NCI-H1417 (cell line): ENCODE results near the gene RAB14.
A peak's percentile ranks its signal among the peaks of the same experiment; 100 is the strongest.

Experiments used
- DNase-seq, 3 experiments: peaks; one replicate each; lab custom pipeline; 2025; lab: John Stamatoyannopoulos, UW

The RAB14 gene

GRCh38 chr9:121219530-121219929 lies 17.9 kb upstream of the RAB14 start:
- no peak for DNase-seq

GRCh38 chr9:121218357-121219027 lies 16.8 kb upstream of the RAB14 start:
- DNase-seq, result no peak

DNA sequence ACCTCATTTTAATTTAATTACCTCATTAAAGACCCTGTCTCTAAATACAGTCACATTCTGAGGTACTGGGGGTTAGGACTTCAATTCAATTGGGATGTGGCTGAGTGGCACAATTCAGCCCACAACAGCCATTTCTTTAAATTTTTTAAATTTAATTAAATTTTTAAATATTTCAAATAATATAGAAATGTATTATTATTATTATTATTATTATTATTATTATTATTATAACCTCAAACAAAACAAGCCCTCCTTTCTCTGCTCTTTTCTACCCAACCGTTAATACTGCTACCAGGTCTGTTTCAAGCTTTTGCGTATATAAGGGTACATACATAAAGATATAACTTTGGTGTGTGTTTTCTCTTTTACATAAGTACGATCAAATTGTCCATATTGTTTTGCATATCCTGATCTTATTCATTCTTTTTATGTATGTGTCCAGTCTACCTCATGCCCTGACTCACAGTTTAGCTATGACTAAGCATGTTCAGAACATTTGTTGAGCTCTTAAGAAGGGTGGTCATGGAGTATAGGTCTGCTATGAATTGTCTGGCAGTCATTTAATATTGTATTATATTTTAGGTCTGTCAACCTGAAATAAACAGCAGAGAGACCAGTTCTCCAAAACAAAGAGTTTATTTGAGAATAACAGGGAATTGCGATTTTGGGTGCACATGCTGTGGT lies 16.1 kb upstream of the RAB14 start:
- no peak for DNase-seq

DNA sequence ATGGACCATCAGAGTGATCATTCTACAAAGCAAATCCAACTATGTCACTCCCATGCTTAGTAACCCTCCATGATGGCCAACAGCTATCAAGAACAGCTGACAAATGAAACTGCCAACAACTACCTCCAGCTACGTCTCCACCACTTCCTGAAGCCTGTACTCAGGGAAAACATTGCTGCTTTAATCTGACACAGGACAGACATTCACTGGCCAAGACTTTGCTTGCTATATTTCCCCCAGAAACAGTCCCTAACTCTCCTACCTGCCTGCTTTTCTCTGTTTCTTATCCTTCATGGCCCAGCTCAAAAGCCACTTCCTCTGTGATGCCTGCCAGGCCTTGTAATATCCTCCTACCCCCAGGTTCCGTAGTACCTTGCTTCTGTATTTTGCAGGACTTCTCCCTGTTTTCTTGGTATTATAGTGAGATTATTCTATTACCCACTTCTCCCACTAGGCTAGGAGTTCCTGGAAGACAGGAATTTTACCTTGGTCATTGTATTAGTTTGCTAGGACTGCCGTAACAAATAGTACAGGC lies 14.7 kb upstream of the RAB14 start:
- DNase-seq, result no peak

DNA sequence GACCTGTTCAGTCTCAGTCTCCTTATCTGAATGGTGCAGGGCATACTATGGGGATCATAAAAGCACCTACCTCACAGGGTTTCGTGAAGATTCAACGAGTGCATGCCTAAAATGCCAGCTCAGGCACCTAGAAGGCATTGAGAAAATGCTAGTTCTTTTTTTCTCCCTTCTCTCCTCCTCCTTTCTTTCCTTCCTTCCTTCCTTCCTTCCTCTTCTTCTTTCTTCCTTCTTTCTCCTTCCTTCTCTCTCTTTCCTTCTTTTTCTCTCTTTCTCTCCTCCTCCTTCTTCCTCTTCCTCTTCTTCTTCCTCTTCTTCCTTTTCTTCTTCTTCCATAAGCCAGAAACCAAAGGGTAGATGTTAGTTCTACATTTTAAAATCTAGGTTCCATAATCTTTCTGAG lies 12.3 kb upstream of the RAB14 start:
- DNase-seq, result no peak

DNA sequence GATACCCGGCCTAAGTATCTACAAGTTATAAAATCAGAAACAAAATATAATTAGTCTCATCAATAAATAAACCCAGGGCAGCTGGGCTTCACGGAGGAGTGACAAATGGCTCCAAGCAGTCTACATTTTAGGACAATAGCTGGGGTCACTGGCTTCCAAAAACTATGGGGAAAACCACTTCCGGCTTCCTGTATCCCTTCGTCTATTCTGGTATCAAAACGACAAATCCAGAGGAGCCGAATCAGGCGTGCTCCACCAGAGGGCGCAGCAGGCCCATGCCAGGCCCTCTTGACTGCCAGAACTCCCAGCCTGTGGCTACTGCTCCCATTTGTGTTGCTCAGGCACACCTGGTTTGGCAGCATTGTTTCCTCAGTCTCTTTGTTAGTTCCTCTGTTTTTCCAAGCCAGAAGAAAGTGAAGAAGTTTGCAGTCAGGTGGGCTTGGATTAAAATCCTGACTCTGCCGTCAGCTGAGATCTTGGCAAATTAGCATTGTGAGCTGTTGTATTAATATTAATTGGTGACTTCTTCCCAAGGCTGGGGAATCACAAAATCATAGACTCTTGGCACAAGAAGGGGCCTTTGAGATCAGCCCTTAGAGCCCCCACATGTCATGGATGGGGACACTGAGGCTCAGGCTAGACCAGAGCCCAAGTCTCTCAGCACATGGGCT lies 11.6 kb upstream of the RAB14 start:
- DNase-seq, result peak; percentile 69 to 87 (median 75)

GRCh38 chr9:121210536-121210935 lies 8.9 kb upstream of the RAB14 start:
- DNase-seq, result no peak

GRCh38 chr9:121207371-121207940 lies 5.8 kb upstream of the RAB14 start:
- DNase-seq, result no peak

GRCh38 chr9:121206516-121207370 lies 5.1 kb upstream of the RAB14 start:
- no peak for DNase-seq

- no peak for DNase-seq
Observed at GRCh38 chr9:121204611-121205010, 2.9 kb upstream of the RAB14 start.

- DNase-seq, result no peak
Observed at GRCh38 chr9:121204121-121204520, 2.5 kb upstream of the RAB14 start.

DNA sequence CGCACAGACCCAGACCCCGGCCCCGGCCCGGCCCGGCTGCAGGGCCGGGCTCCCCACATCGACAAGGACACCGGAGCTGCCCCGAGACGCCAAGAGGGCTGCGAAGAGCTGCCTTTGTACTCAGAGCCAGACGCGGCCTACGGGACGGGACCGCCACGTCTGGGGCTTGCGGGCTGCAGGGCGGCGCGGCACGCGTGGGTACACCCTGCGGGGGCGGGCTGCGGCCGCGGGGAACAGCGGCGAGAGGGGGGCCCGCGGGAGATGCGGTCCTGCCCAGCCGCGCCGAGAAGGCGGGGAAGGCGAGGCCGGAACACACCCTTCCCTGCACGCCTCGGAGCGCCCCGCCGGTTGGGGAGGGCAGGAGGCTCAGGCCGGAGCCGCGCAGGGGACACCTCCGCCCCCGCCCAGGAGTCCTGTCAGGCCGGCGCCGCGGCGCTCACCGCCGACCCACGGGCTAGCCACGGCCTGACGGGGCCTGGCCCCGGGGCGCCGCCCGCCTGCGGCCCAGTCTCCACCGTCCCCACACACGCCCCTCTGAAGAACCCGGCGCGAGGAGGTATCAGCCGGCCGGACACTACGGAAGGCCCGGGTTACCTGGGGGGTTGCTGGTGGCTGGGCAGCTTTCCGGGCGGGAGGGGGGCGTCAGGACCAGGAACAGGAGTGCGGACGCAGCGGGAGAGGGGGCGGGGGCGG lies 478 bp downstream of the RAB14 start:
- DNase-seq, result peak in 2 of 3 experiments; percentile 78 to 89

GRCh38 chr9:121200356-121200755 lies 1.3 kb downstream of the RAB14 start:
- DNase-seq, result no peak

DNA sequence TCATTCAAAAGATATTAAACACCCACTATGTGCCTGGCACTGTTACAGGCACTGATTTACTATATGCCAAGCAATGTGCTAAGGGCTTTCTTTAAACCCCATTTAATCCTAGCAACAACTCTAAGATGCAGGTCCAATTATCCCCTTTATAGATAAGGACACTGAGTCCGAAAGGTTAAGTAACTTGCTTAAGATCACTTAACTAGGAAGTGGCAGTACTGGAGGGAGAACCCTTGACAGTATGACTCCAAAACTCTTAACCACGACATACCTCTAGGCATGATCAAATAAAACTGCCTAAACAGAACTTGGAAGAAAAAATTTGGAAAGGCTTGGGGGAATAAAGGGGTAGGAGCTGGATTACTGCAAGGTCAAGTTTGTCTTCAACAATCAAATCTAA lies 1.7 kb downstream of the RAB14 start:
- DNase-seq, result no peak

DNA sequence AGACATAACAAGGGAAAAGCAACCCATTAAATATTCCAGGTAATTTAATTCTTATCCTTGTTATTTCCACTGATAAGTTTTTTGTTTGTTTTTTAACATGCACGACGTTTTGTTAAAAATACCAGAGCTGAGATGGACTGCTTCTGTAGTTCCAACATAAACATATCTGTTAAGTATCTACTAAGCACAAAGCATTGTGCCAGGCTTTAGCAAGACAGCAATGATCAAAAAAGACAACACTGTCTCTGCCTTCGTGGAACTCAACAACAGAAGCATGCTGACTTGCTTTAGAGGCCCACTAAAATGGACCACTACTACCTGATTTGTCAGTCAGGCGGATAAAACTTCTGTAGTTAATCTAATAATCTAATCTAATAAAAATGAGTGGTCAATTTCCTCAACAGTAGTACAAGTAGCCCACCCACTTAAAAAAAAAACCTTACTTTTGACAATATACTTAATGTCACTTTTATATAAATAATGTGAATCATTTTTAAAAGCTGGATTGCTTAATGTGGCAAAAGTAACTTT lies 3.1 kb downstream of the RAB14 start:
- no peak for DNase-seq

DNA sequence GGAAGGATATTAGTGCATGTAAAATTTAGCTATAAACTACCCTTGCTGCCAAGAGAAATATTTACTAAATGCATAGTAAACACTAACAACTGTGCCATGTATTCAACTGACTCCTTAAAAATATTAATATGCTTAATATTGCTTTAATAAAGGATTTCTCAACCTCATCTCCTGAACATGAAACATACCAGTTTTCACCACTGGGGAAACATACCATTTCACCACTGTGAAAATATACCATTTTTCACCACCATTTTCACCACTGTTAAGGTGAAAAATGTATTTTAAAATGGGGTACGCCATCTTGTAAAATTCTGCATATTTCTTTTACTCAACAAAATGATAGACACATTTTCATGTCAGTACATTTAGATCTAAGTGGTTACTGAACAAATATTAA lies 4.5 kb downstream of the RAB14 start:
- DNase-seq, result no peak

DNA sequence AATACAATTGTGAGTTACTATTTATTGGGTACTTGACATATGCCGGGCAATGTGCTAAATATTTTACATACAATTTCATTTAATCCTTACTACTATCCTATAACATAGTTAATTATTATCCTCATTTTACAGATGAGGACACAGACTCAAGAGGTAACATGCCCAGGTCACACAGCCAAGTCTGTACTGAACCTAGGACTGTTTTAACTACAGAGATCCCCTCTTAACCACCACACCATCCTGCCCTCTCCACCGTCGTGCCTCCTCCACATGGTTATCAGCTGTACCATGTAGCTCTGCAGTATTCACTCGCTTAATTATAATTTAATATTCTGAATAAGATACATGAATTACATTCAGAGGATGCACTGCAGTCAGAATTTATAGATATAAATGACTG lies 5.3 kb downstream of the RAB14 start:
- DNase-seq, result no peak

GRCh38 chr9:121194730-121195129 lies 6.9 kb downstream of the RAB14 start:
- no peak for DNase-seq

GRCh38 chr9:121192959-121193640 lies 8.6 kb downstream of the RAB14 start:
- DNase-seq, result no peak

GRCh38 chr9:121192518-121192917 lies 9.2 kb downstream of the RAB14 start:
- no peak for DNase-seq
